Suppressor macrophage treated with lipopolysaccharide for 4 hours (primary cell): ENCODE data around the gene GRIA1.
A peak's percentile ranks its signal among the peaks of the same experiment; 100 is the strongest.

Source experiments
- DNase-seq: peaks from one replicate; pipeline ENCODE4 v3.0.0-alpha.2; 2020

The GRIA1 gene

DNA sequence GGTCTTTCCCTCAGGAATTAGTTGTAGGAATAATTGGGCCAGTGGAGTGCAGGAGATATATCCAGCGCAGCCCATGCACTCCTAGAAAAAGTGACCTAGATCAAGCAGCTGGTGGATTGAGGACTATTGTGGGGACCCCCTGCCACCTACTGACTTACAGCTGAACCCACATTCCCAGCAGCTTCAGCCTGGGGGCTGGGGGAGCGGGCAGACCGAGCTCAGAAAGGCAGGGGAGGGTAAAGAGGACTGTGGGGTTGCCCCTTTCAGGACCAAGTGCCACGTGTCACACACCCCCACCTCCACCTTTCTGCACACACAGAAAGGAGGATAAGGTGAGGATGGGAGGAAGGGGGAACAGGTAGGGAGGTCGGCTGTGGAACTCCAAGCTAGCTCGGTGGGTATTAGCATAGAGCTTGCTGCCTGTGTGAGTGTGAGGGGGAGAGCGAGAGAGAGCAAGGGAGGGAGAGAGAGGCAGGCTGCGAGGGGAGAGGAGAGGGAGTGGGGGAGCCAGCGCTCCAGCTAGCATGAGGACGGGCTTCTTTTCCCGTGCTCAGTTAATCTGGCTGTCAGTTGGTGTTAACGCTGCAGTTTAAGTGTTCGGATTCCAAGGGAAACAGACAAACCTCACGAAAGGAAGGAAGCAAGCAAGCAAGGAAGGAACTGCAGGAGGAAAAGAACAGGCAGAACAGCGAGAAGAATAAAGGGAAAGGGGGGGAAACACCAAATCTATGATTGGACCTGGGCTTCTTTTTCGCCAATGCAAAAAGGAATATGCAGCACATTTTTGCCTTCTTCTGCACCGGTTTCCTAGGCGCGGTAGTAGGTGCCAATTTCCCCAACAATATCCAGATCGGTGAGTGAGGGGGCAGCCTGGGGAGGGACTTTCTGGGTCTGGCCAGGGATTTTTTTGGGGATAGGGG is at the start of gene GRIA1:
Gene GRIA1 (plus strand): TSS at position 553 of the 920 bp plus-strand sequence.
- no peak for DNase-seq

DNA sequence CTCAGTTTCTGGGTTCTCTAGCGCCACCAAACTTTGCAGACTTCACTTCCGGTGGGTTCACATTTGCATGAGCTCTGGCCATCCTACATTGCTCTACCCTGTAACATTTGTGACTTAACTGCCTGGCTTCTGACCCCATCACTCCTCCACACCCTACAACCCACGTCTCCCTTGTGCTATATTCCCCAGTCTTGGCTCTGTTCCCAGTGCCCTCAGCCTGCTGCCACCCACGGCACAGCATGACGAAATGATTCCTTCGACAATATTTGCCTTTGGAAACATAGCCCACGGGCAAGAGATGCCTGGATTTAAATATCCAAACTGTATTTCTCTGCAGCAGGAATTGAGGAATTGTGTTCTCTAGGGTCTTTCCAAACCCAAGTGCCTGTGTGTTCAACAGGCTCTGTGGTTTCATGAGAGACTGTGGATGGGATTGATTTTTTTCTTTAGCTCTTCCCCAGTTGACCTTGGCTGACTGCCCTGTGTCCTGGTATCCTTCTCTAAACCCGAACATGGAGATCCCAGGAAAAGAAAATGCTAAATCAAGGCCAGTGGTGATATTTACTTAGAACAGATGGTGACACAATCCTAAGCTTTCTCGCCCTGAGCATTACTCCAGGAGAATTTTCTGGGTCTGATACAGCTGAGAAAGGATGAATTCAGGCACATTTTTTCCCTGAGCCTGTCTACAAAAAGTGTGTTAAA is 44.4 kb upstream of the GRIA1 start:
- DNase-seq, result no peak

DNA sequence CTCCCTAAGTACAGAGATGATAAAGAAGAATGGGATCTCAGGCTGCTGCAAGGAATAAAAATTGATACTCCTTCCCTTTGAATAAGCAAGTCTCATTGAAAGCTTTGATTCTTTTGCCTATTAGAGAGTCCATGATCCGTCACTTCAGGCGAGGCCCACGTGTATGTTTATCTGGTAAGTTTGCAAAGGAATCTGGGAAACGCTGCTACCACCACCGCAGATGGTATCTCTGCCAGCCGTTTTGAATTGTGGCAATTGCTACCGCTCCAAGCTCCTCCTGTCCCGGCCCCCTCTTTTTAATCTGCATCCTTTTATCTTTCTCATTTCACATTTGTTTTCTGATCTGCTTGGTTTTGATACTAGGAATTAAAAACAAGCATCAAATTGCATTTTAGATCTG is 42.9 kb upstream of the GRIA1 start:
- DNase-seq, result no peak

DNA sequence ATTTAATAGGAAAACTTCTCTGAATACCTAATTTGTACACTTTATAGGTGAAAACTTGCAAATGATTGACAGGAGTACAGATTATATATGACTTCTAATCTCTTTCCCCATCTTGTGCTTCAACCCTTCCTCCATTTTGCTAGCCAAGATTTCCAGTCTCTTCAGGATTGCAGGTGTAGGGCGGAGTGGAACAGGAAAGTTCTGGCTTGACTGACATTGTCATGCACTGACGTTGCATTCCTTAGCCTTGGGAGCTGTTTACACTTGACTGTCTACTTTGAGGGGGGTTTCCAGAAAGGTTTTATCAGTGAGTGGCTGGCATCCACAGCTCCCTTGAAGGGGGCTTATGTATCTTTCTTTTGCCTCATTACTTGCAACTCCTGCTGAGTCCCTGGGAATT is 34.1 kb upstream of the GRIA1 start:
- DNase-seq, result no peak

DNA sequence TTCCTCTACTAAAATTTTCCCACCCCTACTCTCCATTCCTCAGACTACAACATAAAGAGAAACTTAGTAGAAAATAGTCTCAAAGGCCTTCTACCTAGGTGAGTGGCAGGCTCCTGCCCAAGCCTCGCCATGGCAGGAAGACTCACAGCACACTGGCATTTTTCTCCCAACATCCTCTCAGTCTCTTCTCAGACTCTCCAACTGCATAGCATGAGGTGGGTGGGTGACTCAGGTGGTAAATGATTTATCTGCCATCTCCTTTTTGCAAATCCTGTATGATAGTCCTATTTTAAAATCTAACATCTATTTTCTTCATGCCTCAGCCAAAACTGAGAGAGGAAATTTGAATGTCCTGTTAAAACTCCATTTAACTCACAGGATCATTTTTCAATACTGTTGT is 33.5 kb upstream of the GRIA1 start:
- no peak for DNase-seq

DNA sequence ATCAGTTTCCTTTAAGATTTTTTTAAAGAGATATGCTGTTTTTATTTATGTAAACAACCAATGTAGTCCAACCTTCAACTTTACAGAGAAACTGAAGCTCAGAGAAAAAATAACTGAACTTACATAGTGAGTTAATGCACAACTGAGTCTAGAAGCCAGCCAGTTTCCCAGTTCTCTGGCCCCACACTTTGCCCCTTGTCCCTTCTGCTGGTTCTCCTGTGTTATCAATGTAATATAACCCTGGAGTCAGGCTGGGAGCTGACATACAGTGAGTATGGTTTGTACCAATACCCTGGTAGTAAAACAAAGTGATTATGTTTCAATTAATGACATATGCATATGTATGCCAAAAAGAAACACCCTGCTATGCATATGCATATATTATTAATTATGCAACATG is 32.2 kb upstream of the GRIA1 start:
- no peak for DNase-seq

DNA sequence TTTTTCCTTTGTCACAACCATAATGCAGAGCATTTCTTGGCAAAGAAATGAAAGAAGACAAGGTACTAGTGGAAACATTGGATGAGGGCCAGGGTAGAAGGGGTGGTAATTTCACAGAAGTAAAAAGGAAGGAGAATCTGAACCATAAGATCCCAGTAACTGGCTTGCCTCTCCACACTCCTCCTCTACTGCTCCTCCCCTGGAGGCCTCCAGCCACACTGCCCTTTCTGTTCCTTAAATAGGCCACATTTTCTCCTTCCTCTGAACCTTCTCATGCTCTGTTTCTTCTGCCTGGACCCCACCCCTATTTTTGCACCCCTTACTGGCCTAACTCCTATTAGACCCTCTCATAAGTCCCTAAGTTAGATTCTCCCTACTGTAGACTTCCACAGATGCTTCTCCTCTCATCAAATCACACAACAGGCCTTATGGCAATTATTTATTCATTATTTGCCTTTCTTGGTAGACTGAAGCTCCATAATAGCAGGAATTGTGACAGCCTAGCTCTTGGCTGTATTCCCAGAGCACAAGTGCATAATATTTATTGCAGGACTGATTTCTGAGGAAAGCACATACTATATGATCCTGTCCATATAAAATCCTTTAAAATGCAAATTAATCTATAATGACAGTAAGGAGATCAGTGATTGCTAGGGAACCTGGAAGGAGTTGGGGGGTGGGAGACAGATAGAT is 31.3 kb upstream of the GRIA1 start:
- no peak for DNase-seq

DNA sequence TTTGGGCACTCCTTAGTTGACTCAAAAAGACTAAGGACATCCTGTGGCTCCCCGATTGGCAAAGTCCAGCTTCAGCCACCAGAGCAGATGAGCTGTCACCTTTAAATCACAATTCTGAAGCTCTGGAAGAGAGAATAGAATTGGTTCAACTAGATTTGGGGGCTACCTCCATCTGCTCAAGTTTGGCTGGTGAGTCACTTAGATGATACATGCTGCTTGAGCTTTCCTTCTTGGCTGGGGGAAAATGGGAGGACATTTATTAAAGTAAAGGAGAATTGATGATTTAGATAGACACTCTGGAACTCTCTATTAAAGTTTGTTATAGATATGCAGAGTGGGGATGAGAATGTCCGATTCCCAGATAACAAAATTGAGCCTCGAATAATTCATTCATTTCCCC is 30.0 kb upstream of the GRIA1 start:
- no peak for DNase-seq

DNA sequence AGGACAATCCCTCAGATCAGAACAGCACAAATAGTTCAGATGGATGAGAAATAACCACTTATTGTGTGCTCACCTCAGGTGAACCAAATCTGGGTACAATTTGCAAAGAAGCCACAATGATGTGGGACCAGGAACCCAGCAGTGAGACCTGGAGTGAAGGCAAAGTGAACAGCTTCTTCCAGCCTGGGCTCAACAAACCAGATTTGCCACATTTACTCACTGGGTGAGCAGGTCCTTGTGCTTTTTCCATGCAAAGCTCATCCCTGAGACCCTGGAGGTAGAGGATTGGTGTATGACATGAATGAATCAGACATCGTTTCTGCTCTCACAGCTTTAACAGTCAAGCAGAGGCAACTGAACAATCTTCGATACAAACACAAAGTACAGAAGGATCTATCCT is 29.1 kb upstream of the GRIA1 start:
- no peak for DNase-seq

DNA sequence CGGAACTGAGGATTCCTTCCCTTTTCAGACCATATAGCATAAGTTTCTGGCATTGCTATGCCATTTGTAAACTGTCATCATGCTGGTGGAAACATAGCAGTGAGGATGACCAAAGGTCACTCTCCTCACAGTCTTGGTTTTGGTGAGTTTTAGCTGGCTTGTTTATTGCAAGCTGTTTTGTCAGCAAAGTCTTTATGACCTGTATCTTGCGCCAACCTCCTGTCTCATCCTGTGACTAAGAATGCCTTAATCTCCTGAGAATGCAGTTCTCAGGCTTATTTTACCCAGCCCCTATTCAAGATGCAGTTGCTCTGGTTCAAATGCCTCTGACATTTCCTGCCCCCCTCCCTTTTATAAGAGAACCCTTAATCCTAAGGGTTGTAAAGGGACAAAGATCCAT is 26.7 kb upstream of the GRIA1 start:
- DNase-seq, result no peak

DNA sequence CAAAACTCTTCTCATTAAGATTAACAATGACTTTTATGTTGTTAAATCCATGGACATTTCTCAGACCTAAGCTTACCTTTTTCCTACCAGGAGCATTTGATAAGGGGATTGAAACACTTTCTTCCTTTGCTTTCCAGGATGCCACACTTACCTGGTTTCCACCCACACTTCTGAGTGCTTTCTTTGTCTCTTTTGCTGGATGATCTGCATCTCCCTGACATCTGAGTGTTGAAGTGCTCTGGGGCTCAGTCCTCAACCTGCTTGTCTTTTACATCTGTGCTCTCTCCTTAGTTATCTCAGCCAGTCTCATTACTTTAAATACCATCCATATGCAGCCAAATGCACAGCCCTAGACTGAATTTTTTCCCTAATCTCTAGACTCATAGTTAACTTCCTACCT is 22.9 kb upstream of the GRIA1 start:
- no peak for DNase-seq

DNA sequence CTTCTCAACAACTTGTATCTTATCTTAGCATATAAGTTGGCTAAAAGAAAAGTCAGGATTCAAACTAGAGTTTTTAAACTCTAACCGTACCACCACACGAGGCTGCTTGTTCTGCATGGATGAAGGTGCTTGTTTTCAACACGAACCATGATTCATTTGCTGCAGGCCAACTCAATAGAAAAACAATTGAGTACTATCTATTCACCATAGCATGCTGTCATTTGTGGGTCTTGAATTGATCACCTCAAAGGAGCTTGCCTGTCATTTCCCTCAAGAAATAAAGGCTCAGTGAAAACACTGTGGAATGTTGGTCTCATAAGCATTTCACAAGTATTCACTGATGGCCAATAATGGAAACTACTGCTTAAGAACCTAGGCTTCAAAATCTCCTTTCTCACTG is 21.0 kb upstream of the GRIA1 start:
- no peak for DNase-seq

DNA sequence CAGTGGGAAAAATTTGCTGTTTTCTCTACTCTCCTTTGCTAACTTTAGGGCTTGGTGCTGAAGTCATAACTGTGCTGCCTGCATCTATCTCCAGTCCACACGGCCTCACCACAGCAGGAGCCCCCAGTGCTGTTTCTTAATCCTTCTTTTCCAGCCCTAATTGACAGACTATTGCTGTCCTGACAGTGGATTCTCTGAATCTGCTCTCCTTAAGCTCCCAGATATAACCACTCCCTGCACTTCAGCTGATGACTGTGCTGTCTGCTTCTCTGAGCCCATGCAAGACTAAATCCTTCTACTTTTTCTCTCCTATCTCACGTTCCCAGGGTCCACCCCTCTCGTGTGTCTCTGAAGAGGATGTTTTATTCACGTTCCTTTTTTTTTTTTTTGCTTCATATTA is 19.7 kb upstream of the GRIA1 start:
- no peak for DNase-seq

DNA sequence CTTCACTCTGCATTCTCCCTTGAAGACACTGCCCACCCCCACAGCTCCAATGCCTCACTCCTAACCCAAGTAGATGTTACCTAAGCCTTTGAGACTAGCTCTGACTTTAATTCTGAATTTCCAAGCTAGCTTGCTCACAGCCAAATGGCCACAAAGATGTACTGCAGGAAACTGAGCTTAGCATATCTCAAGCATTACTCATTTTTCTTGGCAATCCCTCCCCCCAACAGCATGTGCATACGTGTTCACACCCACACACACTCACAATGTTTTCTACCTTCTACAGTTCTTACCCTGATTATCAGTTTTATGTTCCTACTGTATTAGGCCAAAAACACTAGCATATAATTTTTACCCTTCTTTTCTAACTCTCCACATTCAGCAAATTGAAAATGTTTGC is 13.7 kb upstream of the GRIA1 start:
- no peak for DNase-seq

DNA sequence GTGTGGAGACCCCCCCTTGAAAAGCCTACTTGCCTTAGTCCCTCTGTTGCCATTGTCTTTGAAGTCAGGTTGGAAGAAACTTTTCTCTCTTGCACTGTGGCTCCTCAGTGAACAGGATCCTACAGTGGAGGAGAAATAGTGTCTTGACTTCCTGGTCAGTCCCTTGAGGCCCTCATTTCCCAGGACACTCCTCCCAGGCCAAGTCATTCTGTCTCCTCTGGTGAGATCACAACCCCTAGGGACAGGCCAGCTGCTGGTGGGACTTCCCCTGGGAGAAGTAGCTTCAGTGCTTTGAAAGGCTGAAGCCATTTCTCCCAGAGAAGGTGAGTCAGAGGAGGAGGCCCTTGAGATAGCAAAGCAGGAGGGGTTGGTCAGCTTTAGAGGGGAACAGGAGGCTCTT is 10.1 kb upstream of the GRIA1 start:
- peak; percentile 6 for DNase-seq

DNA sequence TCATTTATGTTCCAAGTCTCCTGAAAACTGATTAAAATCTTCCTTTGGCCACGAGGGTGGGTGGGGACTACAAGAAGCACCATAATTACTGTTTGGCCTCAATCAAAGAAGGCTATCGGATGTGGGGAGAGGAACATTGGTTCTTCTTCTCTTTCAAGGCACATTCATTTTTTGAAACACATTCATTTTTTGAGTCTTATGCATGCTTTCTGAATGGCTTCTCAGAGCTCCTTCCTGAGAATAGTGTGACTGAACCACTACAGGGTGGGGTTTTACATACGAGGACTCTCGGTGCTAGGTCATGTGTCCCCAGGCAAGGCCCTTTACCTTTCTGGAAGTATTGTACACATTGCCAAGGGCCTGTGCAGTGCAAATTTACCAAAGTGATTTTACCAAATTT is 7.0 kb upstream of the GRIA1 start:
- no peak for DNase-seq

DNA sequence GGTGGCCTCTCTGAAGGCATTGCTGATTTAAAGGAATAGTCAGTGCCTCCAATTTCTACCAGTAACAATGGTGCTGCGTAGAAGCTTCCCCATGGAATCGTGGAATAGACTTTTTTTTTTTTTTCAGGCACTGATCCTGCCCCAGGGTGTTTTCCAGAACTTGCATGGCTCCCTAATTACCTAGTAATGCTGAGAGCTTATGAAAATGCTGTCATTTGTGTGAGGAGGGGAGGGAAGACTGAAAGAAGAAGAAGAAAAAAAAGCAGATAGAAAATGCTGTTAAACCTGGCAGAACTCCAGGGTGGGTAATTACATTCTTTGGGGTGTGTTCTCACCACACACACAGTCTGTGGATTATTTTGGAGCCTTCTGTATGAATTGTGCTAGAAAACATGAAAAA is 4.8 kb upstream of the GRIA1 start:
- DNase-seq, result no peak

DNA sequence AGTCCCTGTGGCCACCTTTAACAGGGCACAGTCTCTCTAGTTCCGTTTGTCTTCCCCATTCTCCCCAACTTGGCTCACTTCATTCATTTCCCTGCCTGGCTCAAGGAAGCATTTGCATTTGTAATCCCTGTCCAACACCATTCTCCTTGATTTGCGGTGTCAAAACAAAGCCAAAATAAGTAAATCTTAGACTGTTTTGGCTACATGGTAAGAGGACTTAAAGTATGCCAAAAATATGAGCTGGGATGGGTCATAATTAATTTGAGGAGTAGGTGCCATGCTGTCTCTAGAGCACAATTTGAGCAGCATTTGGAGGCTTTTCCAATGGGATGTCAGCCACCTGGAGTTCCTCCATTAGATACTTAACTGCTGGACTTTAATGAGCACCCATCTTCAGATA is 3.7 kb upstream of the GRIA1 start:
- no peak for DNase-seq

DNA sequence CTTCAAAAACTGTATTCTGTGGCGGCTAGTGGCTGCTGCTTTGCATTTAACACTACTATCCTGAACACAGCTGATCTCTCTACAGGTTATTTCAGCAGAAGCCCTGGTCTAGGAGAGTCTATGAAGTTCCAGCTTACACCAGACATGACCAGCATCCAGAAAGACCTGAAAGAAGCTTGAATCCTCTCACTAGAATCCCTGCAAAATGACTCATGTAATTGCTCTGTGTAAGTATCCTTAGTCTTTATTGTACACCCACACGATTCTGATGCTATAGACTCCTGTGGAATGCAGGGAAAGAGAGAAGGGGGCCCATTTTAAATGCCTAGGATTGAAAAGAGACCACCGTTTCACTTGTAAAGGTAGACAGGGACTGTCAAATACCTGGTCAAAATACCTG is 859 bp upstream of the GRIA1 start:
- DNase-seq, result no peak

DNA sequence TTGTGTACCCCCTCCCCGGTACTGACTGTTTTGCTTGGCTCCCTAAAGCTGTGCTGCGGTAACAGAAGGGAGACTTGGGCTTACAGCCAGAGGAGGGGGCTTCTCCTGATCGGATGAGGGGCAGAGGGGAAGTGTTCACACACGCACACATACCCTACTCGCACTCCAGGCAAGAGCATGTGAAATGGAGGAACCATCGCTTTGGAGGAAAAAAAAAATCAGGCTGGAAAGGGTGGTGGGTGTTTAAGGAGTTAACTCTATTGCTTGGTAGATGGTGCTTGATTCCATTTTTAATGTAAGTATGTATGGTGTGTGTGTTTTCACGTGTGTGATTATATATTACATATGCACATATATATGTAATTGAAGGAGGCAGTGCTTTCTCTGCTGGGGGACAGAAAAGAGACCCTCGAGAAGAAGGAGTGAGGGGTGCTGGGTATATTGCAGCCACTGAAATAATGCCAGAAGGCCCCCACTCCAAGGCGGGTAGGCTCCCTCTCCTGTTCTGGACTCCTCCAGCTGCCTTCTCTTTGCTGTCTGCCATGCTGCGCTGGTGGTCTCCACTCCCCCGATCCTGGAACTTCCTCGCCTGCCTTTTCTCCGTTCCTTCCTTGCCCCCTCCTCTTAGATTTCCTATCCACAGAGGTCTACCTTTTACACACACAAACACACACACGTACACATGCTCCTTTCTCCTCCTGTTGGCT is 721 bp downstream of the GRIA1 start:
- no peak for DNase-seq

DNA sequence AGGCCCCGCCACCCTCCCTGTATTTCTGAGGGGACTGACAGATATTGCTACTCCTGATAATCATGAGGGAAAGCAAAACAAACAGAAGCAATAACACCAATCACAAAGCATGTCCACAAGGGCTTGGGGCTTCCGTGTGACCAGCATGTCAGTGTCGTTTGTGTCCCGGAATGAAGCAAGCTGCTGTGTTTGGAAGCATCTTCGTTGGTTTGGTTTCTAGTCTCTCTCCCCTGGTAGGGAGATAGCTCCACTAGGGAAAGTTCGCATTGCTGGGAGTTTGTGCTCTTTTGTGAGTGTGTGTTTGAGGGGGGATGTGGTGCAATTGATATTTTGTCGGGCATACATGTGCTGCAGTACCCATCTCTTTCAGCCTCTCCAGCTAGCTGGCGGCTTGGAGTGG is 1.4 kb downstream of the GRIA1 start:
- no peak for DNase-seq

DNA sequence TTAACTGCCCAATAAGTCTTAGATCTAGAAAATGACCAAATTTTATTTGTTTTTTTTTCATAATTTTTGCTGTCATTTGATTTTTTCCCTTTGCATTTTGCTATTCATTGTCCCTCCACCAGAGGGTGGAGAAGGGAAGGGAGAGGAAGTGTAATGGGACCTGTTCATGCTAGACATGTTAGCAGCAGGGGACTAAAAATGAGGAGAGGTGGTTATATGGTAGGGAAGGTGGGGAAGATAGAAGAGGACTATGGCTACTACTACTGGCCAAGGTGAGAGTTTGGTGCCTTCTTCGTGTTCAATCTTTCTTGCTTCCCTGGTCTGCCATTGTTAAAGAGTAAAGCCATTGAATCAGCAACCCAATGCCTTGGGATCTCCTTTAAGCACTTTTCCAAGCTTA is 6.4 kb downstream of the GRIA1 start:
- no peak for DNase-seq

DNA sequence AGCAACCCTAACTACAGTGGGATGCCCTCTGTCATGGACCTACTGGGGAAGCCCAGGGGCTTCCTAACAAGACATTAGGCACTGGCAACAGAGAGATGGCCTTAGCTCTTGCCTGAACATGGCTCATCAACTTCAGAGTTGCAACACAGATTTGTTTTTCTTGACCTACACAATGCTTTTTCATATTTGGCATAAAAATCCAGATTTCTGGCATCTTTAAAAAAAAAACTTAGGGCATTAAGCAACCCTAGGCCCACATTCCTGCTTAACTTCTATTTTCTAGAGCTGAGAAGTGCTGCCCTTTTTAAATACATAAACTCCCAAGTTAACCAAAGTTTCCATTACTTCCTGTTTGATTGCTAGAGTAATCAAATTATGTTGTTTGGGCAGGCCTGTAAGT is 8.0 kb downstream of the GRIA1 start:
- DNase-seq, result no peak
